Caco-2 (cell line): ENCODE measurements around the gene CALML3. TPM values are rescaled to one million over a fixed set of nuclear protein-coding genes. Genes with fewer than 3 reads are reported as not detected.

Experiments
- BruUV-seq: library from RNA; stranded (reverse); fragments of 400-500 nt; replicated peaks from 2 replicates; lab custom pipeline; 2021; lab: Mats Ljungman, UMichigan
- CTCF ChIA-PET: fragments of 300-600 bp; sonication (Branson Sonifier 250); formaldehyde crosslinking; loops from one replicate; lab custom pipeline; 2022; ENCODE audit warnings: antibody characterized with exemption; lab: Charles Lee
- POLR2A ChIA-PET: fragments of 300-600 bp; sonication (Branson Sonifier 250); formaldehyde crosslinking; loops from one replicate; lab custom pipeline; 2022; ENCODE audit warnings: antibody characterized with exemption; lab: Charles Lee
- DNase-seq, 2 experiments: peaks; one replicate each; pipeline versions ENCODE4 v3.0.0 to v3.0.0-alpha.2; 2020 to 2022
- H3K27me3 ChIP-seq: replicated peaks from 2 replicates; pipeline ENCODE4 v1.6.0; 2011; ENCODE audit warnings: low read length; ENCODE audit not compliant: control insufficient read depth, insufficient read depth
- H3K36me3 ChIP-seq: 2 replicates; pipeline ENCODE4 v1.5.1; 2011; ENCODE audit warnings: low read length; ENCODE audit not compliant: control insufficient read depth, insufficient read depth
- H3K4me1 ChIP-seq: fragments of 250-450 bp; sonication (Bioruptor Pico); 2 replicates; pipeline ENCODE4 v1.5.1; 2020; ENCODE audit warnings: mild to moderate bottlenecking
- H3K4me3 ChIP-seq: 2 replicates; pipeline ENCODE4 v1.5.1; 2011; ENCODE audit warnings: low read depth, mild to moderate bottlenecking, control low read depth, low read length
- H3K9me3 ChIP-seq: fragments of 250-450 bp; sonication (Bioruptor Pico); 2 replicates; pipeline ENCODE4 v1.5.1; 2020; ENCODE audit warnings: mild to moderate bottlenecking, moderate library complexity
- H3K27ac Mint-ChIP-seq: one replicate; pipeline ENCODE4 v1.8.0; 2022; ENCODE audit warnings: mixed read lengths; ENCODE audit not compliant: unreplicated experiment
- H3K27me3 Mint-ChIP-seq: one replicate; pipeline ENCODE4 v1.8.0; 2022; ENCODE audit warnings: mixed read lengths; ENCODE audit not compliant: insufficient read depth, unreplicated experiment
- H3K36me3 Mint-ChIP-seq: one replicate; pipeline ENCODE4 v1.8.0; 2022; ENCODE audit warnings: mild to moderate bottlenecking, mixed read lengths; ENCODE audit not compliant: insufficient read depth, unreplicated experiment
- H3K4me1 Mint-ChIP-seq: one replicate; pipeline ENCODE4 v1.8.0; 2022; ENCODE audit warnings: low read depth, mixed read lengths; ENCODE audit not compliant: unreplicated experiment
- H3K4me3 Mint-ChIP-seq: one replicate; pipeline ENCODE4 v1.8.0; 2022; ENCODE audit warnings: mild to moderate bottlenecking, moderate library complexity, mixed read lengths; ENCODE audit not compliant: unreplicated experiment
- H3K9me3 Mint-ChIP-seq: one replicate; pipeline ENCODE4 v1.8.0; 2022; ENCODE audit warnings: mixed read lengths; ENCODE audit not compliant: unreplicated experiment
- intact Hi-C: fragments of 100-400 bp; cut with micrococcal nuclease; formaldehyde crosslinking; loops from one replicate; pipeline ENCODE4 v1.10.0; 2022; ENCODE audit not compliant: unreplicated experiment
- total RNA-seq: library from RNA; stranded (reverse); gene quantifications from 2 replicates; pipeline ENCODE4 v1.2.3, GENCODE V29; 2022
- TF ChIP-seq, protein P1 (sequence below), 2 experiments: fragments of 200-600 bp in 1 of 2; IDR thresholded peaks; 1 replicate in 1 of 2; 2 replicates in 1 of 2; pipeline versions ENCODE4 v1.5.1 to v1.8.0; 2011 to 2022; ENCODE audit warnings: antibody characterized with exemption in 1 of 2, control low read depth in 1 of 2, inconsistent platforms in 1 of 2, low read depth in 1 of 2, low read length in 1 of 2, mild to moderate bottlenecking in 1 of 2, moderate library complexity in 1 of 2; ENCODE audit not compliant: insufficient read depth in 1 of 2, severe bottlenecking in 1 of 2, unreplicated experiment in 1 of 2

CALML3 gene
- total RNA-seq, 1 experiment from 2014 or later = 0.18 TPM

GRCh38 chr10:5534880-5535856 lies 10.4 kb downstream of the CALML3 start:
- Mint-ChIP-seq H3K27me3 (no peaks in the 10 kb centered on the region), H3K27ac (no peak overlapping the region), H3K9me3 (peaks cover 15% of the 10 kb centered on the region), H3K4me3 (no peak overlapping the region), H3K4me1 (peaks cover 21% of the 10 kb centered on the region), H3K36me3 (no peaks in the 10 kb centered on the region)
- Histone ChIP-seq H3K4me1 (peaks cover 23% of the 10 kb centered on the region), H3K9me3 (no peaks in the 10 kb centered on the region), H3K27me3 (no peaks in the 10 kb centered on the region), H3K4me3 (no peak overlapping the region), H3K36me3 (no peaks in the 10 kb centered on the region)
- ChIA-PET CTCF (no interaction called here), POLR2A (interaction anchor here (0.6 kb wide), 2 partner anchors 31 to 625 kb away, joined by 3 to 6 read pairs; no protein-coding TSS in a partner anchor)
- TF ChIP-seq, protein P1, sequence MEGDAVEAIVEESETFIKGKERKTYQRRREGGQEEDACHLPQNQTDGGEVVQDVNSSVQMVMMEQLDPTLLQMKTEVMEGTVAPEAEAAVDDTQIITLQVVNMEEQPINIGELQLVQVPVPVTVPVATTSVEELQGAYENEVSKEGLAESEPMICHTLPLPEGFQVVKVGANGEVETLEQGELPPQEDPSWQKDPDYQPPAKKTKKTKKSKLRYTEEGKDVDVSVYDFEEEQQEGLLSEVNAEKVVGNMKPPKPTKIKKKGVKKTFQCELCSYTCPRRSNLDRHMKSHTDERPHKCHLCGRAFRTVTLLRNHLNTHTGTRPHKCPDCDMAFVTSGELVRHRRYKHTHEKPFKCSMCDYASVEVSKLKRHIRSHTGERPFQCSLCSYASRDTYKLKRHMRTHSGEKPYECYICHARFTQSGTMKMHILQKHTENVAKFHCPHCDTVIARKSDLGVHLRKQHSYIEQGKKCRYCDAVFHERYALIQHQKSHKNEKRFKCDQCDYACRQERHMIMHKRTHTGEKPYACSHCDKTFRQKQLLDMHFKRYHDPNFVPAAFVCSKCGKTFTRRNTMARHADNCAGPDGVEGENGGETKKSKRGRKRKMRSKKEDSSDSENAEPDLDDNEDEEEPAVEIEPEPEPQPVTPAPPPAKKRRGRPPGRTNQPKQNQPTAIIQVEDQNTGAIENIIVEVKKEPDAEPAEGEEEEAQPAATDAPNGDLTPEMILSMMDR (IDR thresholded peaks at IDR 0.05; ENCODE audit: insufficient read depth in 1 of 2, low read depth in 1 of 2, low read length in 1 of 2, severe bottlenecking in 1 of 2, unreplicated experiment in 1 of 2) = no peak
- DNase-seq = peak in 1 of 2 experiments; percentile 11
- intact Hi-C loops = loop anchor here (1.0 kb wide), 1 partner anchor 17 kb away; no protein-coding TSS in a partner anchor
- no TSS peak for BruUV-seq

DNA sequence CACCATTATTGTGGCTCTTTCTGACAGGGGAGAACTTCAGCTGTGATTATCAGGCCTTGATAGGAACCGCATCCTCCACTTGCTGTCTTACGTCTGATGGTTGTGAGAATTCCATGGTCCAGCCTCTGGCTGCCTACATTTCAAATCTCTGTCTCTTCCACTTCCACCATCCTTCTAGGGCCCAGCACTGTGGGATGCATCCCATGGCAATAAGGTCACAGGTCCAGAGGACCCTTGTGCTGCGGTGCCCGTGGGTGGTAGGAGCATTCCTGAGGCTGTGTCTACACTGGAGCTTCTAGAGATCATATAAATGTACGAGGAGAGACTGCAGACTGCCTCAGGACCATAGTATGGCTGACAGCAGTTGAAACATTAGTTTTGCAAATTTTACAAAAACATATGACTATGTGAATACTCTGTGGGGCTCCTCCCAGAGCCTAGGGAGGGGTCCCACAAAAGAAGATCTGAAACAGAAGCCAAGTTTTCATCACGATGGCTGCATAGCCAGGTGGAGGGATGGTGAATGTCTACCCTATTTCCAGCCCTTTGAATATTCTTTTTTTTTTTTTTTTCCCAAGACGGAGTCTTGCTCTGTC lies 11.8 kb downstream of the CALML3 start:
- TF ChIP-seq, protein P1 (IDR thresholded peaks at IDR 0.05; ENCODE audit: insufficient read depth in 1 of 2, low read depth in 1 of 2, low read length in 1 of 2, severe bottlenecking in 1 of 2, unreplicated experiment in 1 of 2) = no peak
- Mint-ChIP-seq H3K9me3 (peaks cover 16% of the 10 kb centered on the region), H3K36me3 (no peaks in the 10 kb centered on the region), H3K27me3 (no peaks in the 10 kb centered on the region), H3K27ac (no peak overlapping the region), H3K4me1 (peaks cover 21% of the 10 kb centered on the region), H3K4me3 (no peak overlapping the region)
- ChIA-PET CTCF (no interaction called here), POLR2A (no interaction called here)
- no TSS peak for BruUV-seq
- peak in 1 of 2 experiments; percentile 25 for DNase-seq
- no peaks in the 10 kb centered on the region for H3K27me3 ChIP-seq
- no peak overlapping the region for H3K4me3 ChIP-seq
- intact Hi-C loops = no loop called here
- peaks cover 34% of the 10 kb centered on the region for H3K4me1 ChIP-seq
- no peaks in the 10 kb centered on the region for H3K36me3 ChIP-seq
- H3K9me3 ChIP-seq = no peaks in the 10 kb centered on the region; the same call in 1 of the 2 replicates

DNA sequence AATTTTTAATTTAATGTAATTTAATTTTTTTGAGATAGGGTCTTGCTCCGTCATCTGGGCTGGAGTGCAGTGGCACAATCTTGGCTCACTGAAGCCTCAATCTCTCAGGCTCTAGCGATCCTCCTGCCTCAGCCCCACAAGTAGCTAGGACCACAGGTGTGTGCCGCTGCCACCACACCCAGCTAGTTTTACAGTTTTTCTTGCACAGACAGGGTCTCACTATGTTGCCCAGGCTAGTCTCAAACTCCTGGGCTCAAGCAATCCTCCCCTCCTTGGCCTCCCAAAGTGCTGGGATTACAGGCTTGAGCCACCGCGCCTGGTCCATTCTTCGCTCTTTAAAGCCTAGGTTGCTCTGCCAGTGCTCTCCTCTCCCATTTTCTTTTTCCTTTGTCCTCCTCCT lies 12.9 kb downstream of the CALML3 start:
- H3K27me3 Mint-ChIP-seq = no peaks in the 10 kb centered on the region
- H3K4me1 Mint-ChIP-seq = peaks cover 21% of the 10 kb centered on the region
- intact Hi-C loops = no loop called here
- ChIA-PET CTCF (no interaction called here), POLR2A (no interaction called here)
- H3K4me1 ChIP-seq = peaks cover 35% of the 10 kb centered on the region
- TF ChIP-seq, protein P1 (IDR thresholded peaks at IDR 0.05; ENCODE audit: insufficient read depth in 1 of 2, low read depth in 1 of 2, low read length in 1 of 2, severe bottlenecking in 1 of 2, unreplicated experiment in 1 of 2) = no peak
- peaks cover 9% of the 10 kb centered on the region for H3K9me3 ChIP-seq
- no peaks in the 10 kb centered on the region for H3K27me3 ChIP-seq
- no peak for DNase-seq
- H3K36me3 Mint-ChIP-seq = no peaks in the 10 kb centered on the region
- H3K9me3 Mint-ChIP-seq = peaks cover 26% of the 10 kb centered on the region
- no peak overlapping the region for H3K4me3 ChIP-seq
- peak overlapping the region; percentile 55 for H3K27ac Mint-ChIP-seq
- H3K36me3 ChIP-seq = no peaks in the 10 kb centered on the region
- no peak overlapping the region for H3K4me3 Mint-ChIP-seq
- BruUV-seq = no TSS peak
